ENCODE data around the gene CAPZB. TPM values are rescaled to one million over a fixed set of nuclear protein-coding genes. Genes with fewer than 3 reads are reported as not detected.

CAPZB gene
- total and polyA plus RNA-seq, 2 of the 4 experiments (the other 2 are of a cell fraction), result 216 to 304 TPM

- 95% methylated on average over 7 of the region's 11 CpGs; no CpG with 5 or more reads in 1 of the 2 experiments for WGBS, 2 experiments (ENCODE audit: extremely low coverage in 2 of 2, insufficient read length in 1 of 2)
- H4K5ac ChIP-seq (ENCODE audit: low read depth, low read length), result no peak overlapping the region
- H2AK9ac ChIP-seq (replicated peaks; ENCODE audit: low read depth, low read length, poor library complexity), result no peak overlapping the region
- CTCF ChIA-PET, result no interaction called here
- peaks cover 6% of the 10 kb centered on the region for H3K9me1 ChIP-seq (ENCODE audit: insufficient read depth, low read length)
- no peak overlapping the region for H3K9ac ChIP-seq (ENCODE audit: low read depth, low read length)
- peaks cover 12 to 24% of the 10 kb centered on the region in 2 experiments for H3K79me1 ChIP-seq (ENCODE audit: low read depth in 1 of 2, low read length in 2 of 2)
- H4K8ac ChIP-seq (ENCODE audit: low read depth in 2 of 2, low read length in 2 of 2), result no peak overlapping the region
- H3K18ac ChIP-seq (ENCODE audit: low read depth, low read length), result no peak overlapping the region
- no peak overlapping the region for H2BK5ac ChIP-seq (ENCODE audit: low read depth, low read length, poor library complexity, severe bottlenecking)
- no peak overlapping the region for H3K56ac ChIP-seq (ENCODE audit: extremely low read depth, insufficient read depth, low read length)
- no peak overlapping the region for H3K4ac ChIP-seq (ENCODE audit: low read depth, low read length)
- no peak overlapping the region for H2AFZ ChIP-seq (replicated peaks; ENCODE audit: low read length, poor library complexity)
- H3K9me3 ChIP-seq (ENCODE audit: control insufficient read depth, insufficient read depth, low read length), result no peaks in the 10 kb centered on the region
- H3K4me2 ChIP-seq (ENCODE audit: low read depth, low read length), result no peak overlapping the region
- H3K36me3 ChIP-seq (ENCODE audit: control insufficient read depth, insufficient read depth, low read length), result peaks cover 48% of the 10 kb centered on the region
- in situ Hi-C loops (cut with MboI; ENCODE audit: low sequenced_read_pairs), result no loop called here
- H4K91ac ChIP-seq (ENCODE audit: insufficient read depth, low read depth, low read length), result no peak overlapping the region
- DNase-seq, result no peak
- no peak for ATAC-seq (ENCODE audit: low read depth)
- peaks cover 11% of the 10 kb centered on the region for H4K20me1 ChIP-seq (ENCODE audit: insufficient read depth, low read length)
- no peak overlapping the region for H3K27ac ChIP-seq (ENCODE audit: insufficient read depth, low read length)
- H3K14ac ChIP-seq (replicated peaks; ENCODE audit: low read depth, low read length), result no peak overlapping the region
- no peak overlapping the region for H2BK15ac ChIP-seq (ENCODE audit: low read depth, low read length)
- H3K23ac ChIP-seq (ENCODE audit: low read depth, low read length), result no peak overlapping the region
- POLR2A ChIA-PET (ENCODE audit: unreplicated experiment), result no interaction called here
- no TSS peak for BruUV-seq (replicated peaks)
- H2BK120ac ChIP-seq (ENCODE audit: low read depth, low read length), result no peak overlapping the region
- dilution Hi-C loops (cut with HindIII; ENCODE audit: low sequenced_read_pairs, unreplicated experiment), result no loop called here
- TF ChIP-seq CHD1 (IDR thresholded peaks at IDR 0.05; ENCODE audit: low read depth, low read length) (no peak), MAFK (IDR thresholded peaks at IDR 0.05; ENCODE audit: low read depth, low read length) (no peak), NFE2L2 (IDR thresholded peaks at IDR 0.05; ENCODE audit: low read depth, low read length) (no peak), MAZ (IDR thresholded peaks at IDR 0.05; ENCODE audit: borderline replicate concordance, low read depth, low read length) (no peak), MXI1 (IDR thresholded peaks at IDR 0.05; ENCODE audit: borderline replicate concordance, low read depth, low read length) (no peak), RCOR1 (IDR thresholded peaks at IDR 0.05; ENCODE audit: insufficient replicate concordance, low read length) (no peak), CEBPB (IDR thresholded peaks at IDR 0.05; ENCODE audit: low read depth, low read length) (no peak), SMC3 (IDR thresholded peaks at IDR 0.05; ENCODE audit: low read depth, low read length) (no peak), RAD21 (IDR thresholded peaks at IDR 0.05; ENCODE audit: low read length) (no peak), BHLHE40 (IDR thresholded peaks at IDR 0.05; ENCODE audit: low read depth, low read length) (no peak), RFX5 (IDR thresholded peaks at IDR 0.05; ENCODE audit: low read depth, low read length) (no peak), POLR2A (IDR thresholded peaks at IDR 0.05; ENCODE audit: low read depth, low read length) (no peak)
- TF ChIP-seq, protein P1, sequence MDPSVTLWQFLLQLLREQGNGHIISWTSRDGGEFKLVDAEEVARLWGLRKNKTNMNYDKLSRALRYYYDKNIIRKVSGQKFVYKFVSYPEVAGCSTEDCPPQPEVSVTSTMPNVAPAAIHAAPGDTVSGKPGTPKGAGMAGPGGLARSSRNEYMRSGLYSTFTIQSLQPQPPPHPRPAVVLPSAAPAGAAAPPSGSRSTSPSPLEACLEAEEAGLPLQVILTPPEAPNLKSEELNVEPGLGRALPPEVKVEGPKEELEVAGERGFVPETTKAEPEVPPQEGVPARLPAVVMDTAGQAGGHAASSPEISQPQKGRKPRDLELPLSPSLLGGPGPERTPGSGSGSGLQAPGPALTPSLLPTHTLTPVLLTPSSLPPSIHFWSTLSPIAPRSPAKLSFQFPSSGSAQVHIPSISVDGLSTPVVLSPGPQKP (IDR thresholded peaks at IDR 0.05; ENCODE audit: borderline replicate concordance, low read depth, low read length), result no peak
- TF ChIP-seq, protein P2, sequence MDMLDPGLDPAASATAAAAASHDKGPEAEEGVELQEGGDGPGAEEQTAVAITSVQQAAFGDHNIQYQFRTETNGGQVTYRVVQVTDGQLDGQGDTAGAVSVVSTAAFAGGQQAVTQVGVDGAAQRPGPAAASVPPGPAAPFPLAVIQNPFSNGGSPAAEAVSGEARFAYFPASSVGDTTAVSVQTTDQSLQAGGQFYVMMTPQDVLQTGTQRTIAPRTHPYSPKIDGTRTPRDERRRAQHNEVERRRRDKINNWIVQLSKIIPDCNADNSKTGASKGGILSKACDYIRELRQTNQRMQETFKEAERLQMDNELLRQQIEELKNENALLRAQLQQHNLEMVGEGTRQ (IDR thresholded peaks at IDR 0.05; ENCODE audit: low read depth, low read length), result no peak
- TF ChIP-seq, protein P3, sequence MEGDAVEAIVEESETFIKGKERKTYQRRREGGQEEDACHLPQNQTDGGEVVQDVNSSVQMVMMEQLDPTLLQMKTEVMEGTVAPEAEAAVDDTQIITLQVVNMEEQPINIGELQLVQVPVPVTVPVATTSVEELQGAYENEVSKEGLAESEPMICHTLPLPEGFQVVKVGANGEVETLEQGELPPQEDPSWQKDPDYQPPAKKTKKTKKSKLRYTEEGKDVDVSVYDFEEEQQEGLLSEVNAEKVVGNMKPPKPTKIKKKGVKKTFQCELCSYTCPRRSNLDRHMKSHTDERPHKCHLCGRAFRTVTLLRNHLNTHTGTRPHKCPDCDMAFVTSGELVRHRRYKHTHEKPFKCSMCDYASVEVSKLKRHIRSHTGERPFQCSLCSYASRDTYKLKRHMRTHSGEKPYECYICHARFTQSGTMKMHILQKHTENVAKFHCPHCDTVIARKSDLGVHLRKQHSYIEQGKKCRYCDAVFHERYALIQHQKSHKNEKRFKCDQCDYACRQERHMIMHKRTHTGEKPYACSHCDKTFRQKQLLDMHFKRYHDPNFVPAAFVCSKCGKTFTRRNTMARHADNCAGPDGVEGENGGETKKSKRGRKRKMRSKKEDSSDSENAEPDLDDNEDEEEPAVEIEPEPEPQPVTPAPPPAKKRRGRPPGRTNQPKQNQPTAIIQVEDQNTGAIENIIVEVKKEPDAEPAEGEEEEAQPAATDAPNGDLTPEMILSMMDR (conservative IDR thresholded peaks at IDR 0.05; ENCODE audit: low read depth, low read length), result no peak
- intact Hi-C loops (cut with micrococcal nuclease), result no loop called here
- no peak overlapping the region for H3K4me3 ChIP-seq (ENCODE audit: insufficient read depth, low read depth, low read length)
- H3K27me3 ChIP-seq (ENCODE audit: control insufficient read depth, insufficient read depth, low read length), result no peaks in the 10 kb centered on the region
- peaks cover 8% of the 10 kb centered on the region for H3K4me1 ChIP-seq (ENCODE audit: control insufficient read depth, insufficient read depth, low read length)
- no peak overlapping the region for H2BK20ac ChIP-seq (ENCODE audit: low read depth, low read length)
- H2AK5ac ChIP-seq (ENCODE audit: low read depth, low read length), result no peak overlapping the region
These were observed 179.5 kb downstream of the CAPZB start for GRCh38 chr1:19305880-19306279.
